SK-N-SH treated with all-trans-retinoic acid at 6 μM for 48 hours (cell line): ENCODE results near the gene SEMA5A.

ENCODE experiments used
- ATAC-seq: fragments of 200-7000 bp; cut with Tn5 transposase; 3 replicates; pipeline ENCODE4 v1.9.1; 2020; ENCODE audit warnings: mild to moderate bottlenecking, moderate library complexity
- ARNTL ChIP-seq: fragments of 450-650 bp; formaldehyde crosslinking; IDR thresholded peaks from 2 replicates; pipeline ENCODE4 v1.5.0; 2020; ENCODE audit warnings: low read depth, mild to moderate bottlenecking, moderate library complexity, borderline replicate concordance
- BACH2 ChIP-seq: fragments of 250-450 bp; sonication (Bioruptor Pico); IDR thresholded peaks from 2 replicates; pipeline ENCODE4 v1.9.0; 2021; ENCODE audit warnings: mild to moderate bottlenecking, borderline replicate concordance
- CREB5 ChIP-seq: fragments of 250-450 bp; sonication (Bioruptor Pico); IDR thresholded peaks from 2 replicates; pipeline ENCODE4 v1.5.1; 2020; ENCODE audit warnings: low read depth, mild to moderate bottlenecking, moderate library complexity
- CSDC2 ChIP-seq: fragments of 250-450 bp; sonication (Bioruptor Pico); IDR thresholded peaks from 2 replicates; pipeline ENCODE4 v1.5.0; 2020; ENCODE audit warnings: mild to moderate bottlenecking, moderate library complexity
- CSRNP3 ChIP-seq: fragments of 250-450 bp; sonication (Bioruptor Pico); IDR thresholded peaks from 2 replicates; pipeline ENCODE4 v1.5.1; 2021; ENCODE audit warnings: mild to moderate bottlenecking, moderate library complexity
- ESRRG ChIP-seq: fragments of 250-450 bp; sonication (Bioruptor Pico); IDR thresholded peaks from 2 replicates; pipeline ENCODE4 v1.6.1; 2021; ENCODE audit warnings: mild to moderate bottlenecking
- GLIS3 ChIP-seq: fragments of 250-450 bp; sonication (Bioruptor Pico); IDR thresholded peaks from 2 replicates; pipeline ENCODE4 v1.5.0; 2020; ENCODE audit warnings: mild to moderate bottlenecking, moderate library complexity
- ISL1 ChIP-seq: fragments of 250-450 bp; sonication (Bioruptor Pico); IDR thresholded peaks from 2 replicates; pipeline ENCODE4 v2.1.2; 2022; ENCODE audit warnings: mild to moderate bottlenecking, moderate library complexity
- OSR1 ChIP-seq: fragments of 250-450 bp; sonication (Bioruptor Pico); IDR thresholded peaks from 2 replicates; pipeline ENCODE4 v1.8.0; 2022; ENCODE audit warnings: moderate library complexity, mild to moderate bottlenecking, inconsistent platforms
- PATZ1 ChIP-seq: fragments of 250-450 bp; sonication (Bioruptor Pico); IDR thresholded peaks from 2 replicates; pipeline ENCODE4 v1.8.0; 2020; ENCODE audit warnings: mild to moderate bottlenecking, moderate library complexity, borderline replicate concordance
- POU6F1 ChIP-seq: fragments of 250-450 bp; sonication (Bioruptor Pico); IDR thresholded peaks from 2 replicates; pipeline ENCODE4 v1.8.0; 2021; ENCODE audit warnings: low read depth, mild to moderate bottlenecking, moderate library complexity, borderline replicate concordance
- PPARA ChIP-seq: fragments of 250-450 bp; sonication (Bioruptor Pico); IDR thresholded peaks from 2 replicates; pipeline ENCODE4 v1.5.0; 2020; ENCODE audit warnings: mild to moderate bottlenecking, borderline replicate concordance
- RARB ChIP-seq: fragments of 250-450 bp; sonication (Bioruptor Pico); IDR thresholded peaks from 2 replicates; pipeline ENCODE4 v1.8.0; 2021; ENCODE audit warnings: mild to moderate bottlenecking, moderate library complexity
- SNAI2 ChIP-seq: fragments of 250-450 bp; sonication (Bioruptor Pico); IDR thresholded peaks from 2 replicates; pipeline ENCODE4 v1.5.0; 2020; ENCODE audit warnings: mild to moderate bottlenecking, moderate library complexity
- TCF4 ChIP-seq: fragments of 250-450 bp; sonication (Bioruptor Pico); IDR thresholded peaks from 2 replicates; pipeline ENCODE4 v1.8.0; 2021; ENCODE audit warnings: mild to moderate bottlenecking, moderate library complexity, borderline replicate concordance
- TOX ChIP-seq: fragments of 250-450 bp; sonication (Bioruptor Pico); IDR thresholded peaks from 2 replicates; pipeline ENCODE4 v1.8.0; 2021; ENCODE audit warnings: mild to moderate bottlenecking, moderate library complexity, borderline replicate concordance
- TSHZ2 ChIP-seq: fragments of 250-450 bp; sonication (Bioruptor Pico); IDR thresholded peaks from 2 replicates; pipeline ENCODE4 v1.5.0; 2020; ENCODE audit warnings: mild to moderate bottlenecking, moderate library complexity
- ZC3H10 ChIP-seq: fragments of 250-450 bp; sonication (Bioruptor Pico); IDR thresholded peaks from 2 replicates; pipeline ENCODE4 v1.5.1; 2021; ENCODE audit warnings: mild to moderate bottlenecking, moderate library complexity
- ZFP3 ChIP-seq: fragments of 250-450 bp; sonication (Bioruptor Pico); IDR thresholded peaks from 2 replicates; pipeline ENCODE4 v1.5.0; 2020; ENCODE audit warnings: mild to moderate bottlenecking, moderate library complexity
- ZFP30 ChIP-seq: fragments of 450-650 bp; formaldehyde crosslinking; IDR thresholded peaks from 2 replicates; pipeline ENCODE4 v1.5.0; 2022; ENCODE audit warnings: mild to moderate bottlenecking, moderate library complexity
- ZNF565 ChIP-seq: fragments of 450-650 bp; formaldehyde crosslinking; conservative IDR thresholded peaks from 2 replicates; pipeline ENCODE4 v1.5.0; 2020; ENCODE audit warnings: low read depth, mild to moderate bottlenecking, moderate library complexity
- ZNF70 ChIP-seq: fragments of 450-650 bp; formaldehyde crosslinking; IDR thresholded peaks from 2 replicates; pipeline ENCODE4 v1.5.0; 2020; ENCODE audit warnings: mild to moderate bottlenecking, moderate library complexity
- ZNF8 ChIP-seq: fragments of 450-650 bp; formaldehyde crosslinking; IDR thresholded peaks from 2 replicates; pipeline ENCODE4 v1.5.0; 2020; ENCODE audit warnings: mild to moderate bottlenecking, moderate library complexity

SEMA5A gene

GRCh38 chr5:9467199-9468059, 78.4 kb downstream of the SEMA5A start:
- ATAC-seq: peak; percentile 60
- TF ChIP-seq ESRRG (CRISPR knock-in tag) (no peak), PPARA (no peak), CSDC2 (CRISPR knock-in tag) (no peak), ZNF8 (no peak), ZC3H10 (CRISPR knock-in tag) (no peak), ZFP30 (CRISPR knock-in tag) (no peak), GLIS3 (no peak), ARNTL (CRISPR knock-in tag) (no peak), TOX (CRISPR knock-in tag) (no peak), RARB (CRISPR knock-in tag) (no peak), ZFP3 (CRISPR knock-in tag) (no peak), ISL1 (no peak)

- peak; percentile 14; the same call in 2 of the 3 replicates for ATAC-seq
- TF ChIP-seq CSRNP3 (CRISPR knock-in tag) (no peak), ZFP3 (CRISPR knock-in tag) (no peak), ISL1 (no peak), POU6F1 (CRISPR knock-in tag) (no peak), RARB (CRISPR knock-in tag) (no peak), SNAI2 (no peak), ZC3H10 (CRISPR knock-in tag) (no peak), ZFP30 (CRISPR knock-in tag) (no peak), ZNF8 (no peak), GLIS3 (no peak), TCF4 (CRISPR knock-in tag) (no peak), CREB5 (no peak), TOX (CRISPR knock-in tag) (no peak), CSDC2 (CRISPR knock-in tag) (no peak)
- TF ChIP-seq, all 23 proteins: peak for 0
Measured at GRCh38 chr5:9466697-9467096, 79.2 kb downstream of the SEMA5A start.

GRCh38 chr5:9464478-9464877, 81.4 kb downstream of the SEMA5A start:
- no peak for ATAC-seq
- TF ChIP-seq CREB5 (no peak), ESRRG (CRISPR knock-in tag) (no peak), ZC3H10 (CRISPR knock-in tag) (no peak), ZNF8 (no peak), ZNF565 (no peak), SNAI2 (no peak), CSRNP3 (CRISPR knock-in tag) (no peak), TOX (CRISPR knock-in tag) (no peak), TSHZ2 (CRISPR knock-in tag) (no peak), ZNF70 (CRISPR knock-in tag) (no peak), RARB (CRISPR knock-in tag) (no peak), BACH2 (CRISPR knock-in tag) (no peak), PPARA (no peak), PATZ1 (CRISPR knock-in tag) (no peak), CSDC2 (CRISPR knock-in tag) (no peak), ZFP3 (CRISPR knock-in tag) (no peak), OSR1 (CRISPR knock-in tag) (no peak), ARNTL (CRISPR knock-in tag) (no peak)
